SJCRH30 (cell line): ENCODE results near the gene PARD6B. TPM values are rescaled to one million over a fixed set of nuclear protein-coding genes. Genes with fewer than 3 reads are reported as not detected.

ENCODE experiments used
- DNase-seq, 2 experiments: peaks; one replicate each; pipeline ENCODE4 v3.0.0-alpha.2; 2015 to 2020
- H3K27ac ChIP-seq: fragments of 250-450 bp; sonication (Bioruptor Pico); 2 replicates; pipeline ENCODE4 v1.5.1; 2020; ENCODE audit warnings: mild to moderate bottlenecking, moderate library complexity
- H3K27me3 ChIP-seq: fragments of 250-450 bp; sonication (Bioruptor Pico); 2 replicates; pipeline ENCODE4 v1.5.1; 2020; ENCODE audit warnings: mild to moderate bottlenecking, moderate library complexity
- H3K36me3 ChIP-seq: fragments of 250-450 bp; sonication (Bioruptor Pico); 2 replicates; pipeline ENCODE4 v1.5.1; 2020; ENCODE audit warnings: mild to moderate bottlenecking, moderate library complexity
- H3K4me1 ChIP-seq: fragments of 250-450 bp; sonication (Bioruptor Pico); 2 replicates; pipeline ENCODE4 v1.5.1; 2020; ENCODE audit warnings: mild to moderate bottlenecking, moderate library complexity
- H3K4me3 ChIP-seq: fragments of 250-450 bp; sonication (Bioruptor Pico); 2 replicates; pipeline ENCODE4 v1.5.1; 2020; ENCODE audit warnings: mild to moderate bottlenecking, moderate library complexity
- H3K9me3 ChIP-seq: fragments of 250-450 bp; sonication (Bioruptor Pico); replicated peaks from 2 replicates; pipeline ENCODE4 v1.5.1; 2020; ENCODE audit warnings: mild to moderate bottlenecking, moderate library complexity
- total RNA-seq: library from RNA; depleted of rRNA; stranded (reverse); fragments of >200 nt; shearing (Covaris generic); gene quantifications from 2 replicates; pipeline ENCODE4 v1.2.3, GENCODE V29; 2014; rRNA removed

The PARD6B gene
- total RNA-seq, result 2.3 and 2.8 TPM in 2 replicates

GRCh38 chr20:50731055-50731929 is at the start of gene PARD6B:
PARD6B (plus strand) TSS chr20:50731580; CDS start chr20:50731787, 207 bp downstream.
- Histone ChIP-seq H3K9me3 (no peaks in the 10 kb centered on the region), H3K27me3 (peaks cover 9% of the 10 kb centered on the region), H3K4me3 (peak within 1 kb of the TSS; percentile 68), H3K4me1 (peaks cover 2% of the 10 kb centered on the region; the same call in 1 of the 2 replicates), H3K36me3 (no peaks in the 10 kb centered on the region), H3K27ac (no peak within 1 kb of the TSS)
- DNase-seq, result peak; percentile 99

- Histone ChIP-seq H3K9me3 (no peaks in the 10 kb centered on the region), H3K27ac (no peak overlapping the region), H3K4me1 (peaks cover 9% of the 10 kb centered on the region; the same call in 1 of the 2 replicates), H3K27me3 (no peaks in the 10 kb centered on the region), H3K4me3 (no peak overlapping the region), H3K36me3 (no peaks in the 10 kb centered on the region)
- DNase-seq, result no peak
Observed at GRCh38 chr20:50682065-50682464, 49.3 kb upstream of the PARD6B start.

- Histone ChIP-seq H3K9me3 (no peaks in the 10 kb centered on the region), H3K36me3 (no peaks in the 10 kb centered on the region), H3K4me3 (no peak overlapping the region), H3K27me3 (no peaks in the 10 kb centered on the region), H3K27ac (no peak overlapping the region), H3K4me1 (peaks cover 9% of the 10 kb centered on the region; the same call in 1 of the 2 replicates)
- no peak for DNase-seq
Observed at GRCh38 chr20:50682947-50683530, 48.3 kb upstream of the PARD6B start.

DNA sequence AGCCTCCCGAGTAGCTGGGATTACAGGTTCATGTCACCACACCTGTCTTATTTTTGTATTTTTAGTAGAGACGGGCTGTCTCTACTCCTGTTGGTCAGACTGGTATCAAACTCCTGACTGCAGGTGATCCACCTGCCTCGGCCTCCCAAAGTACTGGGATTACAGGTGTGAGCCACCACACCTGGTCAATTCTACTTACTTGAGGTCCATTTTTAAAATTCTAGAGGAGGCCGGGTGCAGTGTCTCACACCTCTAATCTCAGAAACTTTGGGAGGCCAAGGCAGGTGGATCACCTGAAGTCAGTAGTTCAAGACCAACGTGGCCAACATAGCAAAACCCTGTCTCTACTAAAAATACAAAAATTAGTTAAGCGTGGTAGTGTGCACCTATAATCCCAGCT is 47.8 kb upstream of the PARD6B start:
- DNase-seq, result no peak
- Histone ChIP-seq H3K27ac (no peak overlapping the region), H3K4me3 (no peak overlapping the region), H3K36me3 (no peaks in the 10 kb centered on the region), H3K4me1 (peaks cover 9% of the 10 kb centered on the region; the same call in 1 of the 2 replicates), H3K27me3 (no peaks in the 10 kb centered on the region), H3K9me3 (no peaks in the 10 kb centered on the region)

DNA sequence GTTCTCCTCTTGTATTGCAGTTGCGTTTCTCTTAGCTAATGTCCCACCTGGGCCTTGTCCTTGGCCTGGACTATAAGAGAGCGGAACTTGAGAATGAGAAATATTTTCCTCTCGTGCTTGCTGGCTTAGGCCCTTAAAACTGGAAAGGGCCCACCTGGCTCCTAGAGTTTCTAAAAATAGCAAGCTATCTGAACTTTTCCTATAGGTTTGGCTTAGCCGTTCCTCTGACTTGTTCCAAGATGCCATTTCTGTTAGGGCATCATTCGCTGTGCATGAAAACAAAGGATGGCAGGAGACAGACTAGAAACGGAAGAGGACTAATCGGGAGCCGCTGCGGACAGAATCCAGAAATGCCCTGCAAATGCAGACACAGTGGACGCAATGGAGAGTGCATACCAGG is 44.6 kb upstream of the PARD6B start:
- Histone ChIP-seq H3K27ac (no peak overlapping the region), H3K36me3 (no peaks in the 10 kb centered on the region), H3K4me3 (no peak overlapping the region), H3K9me3 (no peaks in the 10 kb centered on the region), H3K4me1 (peaks cover 14% of the 10 kb centered on the region), H3K27me3 (peaks cover 24% of the 10 kb centered on the region)
- DNase-seq, result no peak

DNA sequence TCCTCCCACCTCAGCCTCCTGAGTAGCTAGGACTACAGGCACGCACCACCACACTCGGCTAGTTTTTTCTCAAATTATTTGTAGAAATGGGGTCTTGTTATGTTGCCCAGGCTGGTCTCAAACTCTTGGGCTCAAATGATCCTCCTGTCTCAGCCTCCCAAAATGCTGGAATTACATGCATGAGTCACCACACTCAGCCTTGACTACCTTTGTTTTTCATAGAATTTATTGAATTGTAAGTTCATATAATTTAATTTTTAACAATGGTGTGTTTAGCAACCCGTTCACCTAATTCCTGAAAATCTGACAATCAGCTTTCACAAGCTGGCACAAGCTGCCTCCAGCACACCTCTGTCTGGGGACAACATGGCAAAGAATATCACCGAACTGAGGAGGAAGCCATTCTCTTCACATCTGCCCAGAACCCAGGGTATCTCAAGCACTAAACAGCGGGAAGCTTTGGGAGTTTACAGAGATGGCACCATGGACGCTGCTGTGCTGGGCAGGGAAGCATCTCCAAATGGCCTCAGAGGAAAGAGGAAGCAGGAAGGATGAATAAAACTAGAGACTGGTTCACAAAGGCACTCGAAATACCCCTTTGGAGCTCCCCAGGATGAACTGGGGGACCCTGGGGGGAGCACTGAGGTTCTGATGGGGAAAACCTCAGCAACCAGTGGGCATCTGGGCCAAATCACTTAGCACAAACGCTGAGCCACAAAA is 43.0 kb upstream of the PARD6B start:
- no peak for DNase-seq
- H3K4me3 ChIP-seq, result no peak overlapping the region
- no peak overlapping the region for H3K27ac ChIP-seq

GRCh38 chr20:50689864-50690649 is 41.3 kb upstream of the PARD6B start:
- peaks cover 14% of the 10 kb centered on the region for H3K4me1 ChIP-seq
- no peak overlapping the region for H3K4me3 ChIP-seq
- no peak for DNase-seq
- no peaks in the 10 kb centered on the region for H3K9me3 ChIP-seq
- H3K36me3 ChIP-seq, result no peaks in the 10 kb centered on the region
- no peak overlapping the region for H3K27ac ChIP-seq
- H3K27me3 ChIP-seq, result peaks cover 43% of the 10 kb centered on the region

More for the DNA sequence above, 43.0 kb upstream of the PARD6B start:
- Histone ChIP-seq H3K27me3 (peaks cover 40% of the 10 kb centered on the region), H3K36me3 (no peaks in the 10 kb centered on the region), H3K4me1 (peaks cover 14% of the 10 kb centered on the region), H3K9me3 (no peaks in the 10 kb centered on the region)

DNA sequence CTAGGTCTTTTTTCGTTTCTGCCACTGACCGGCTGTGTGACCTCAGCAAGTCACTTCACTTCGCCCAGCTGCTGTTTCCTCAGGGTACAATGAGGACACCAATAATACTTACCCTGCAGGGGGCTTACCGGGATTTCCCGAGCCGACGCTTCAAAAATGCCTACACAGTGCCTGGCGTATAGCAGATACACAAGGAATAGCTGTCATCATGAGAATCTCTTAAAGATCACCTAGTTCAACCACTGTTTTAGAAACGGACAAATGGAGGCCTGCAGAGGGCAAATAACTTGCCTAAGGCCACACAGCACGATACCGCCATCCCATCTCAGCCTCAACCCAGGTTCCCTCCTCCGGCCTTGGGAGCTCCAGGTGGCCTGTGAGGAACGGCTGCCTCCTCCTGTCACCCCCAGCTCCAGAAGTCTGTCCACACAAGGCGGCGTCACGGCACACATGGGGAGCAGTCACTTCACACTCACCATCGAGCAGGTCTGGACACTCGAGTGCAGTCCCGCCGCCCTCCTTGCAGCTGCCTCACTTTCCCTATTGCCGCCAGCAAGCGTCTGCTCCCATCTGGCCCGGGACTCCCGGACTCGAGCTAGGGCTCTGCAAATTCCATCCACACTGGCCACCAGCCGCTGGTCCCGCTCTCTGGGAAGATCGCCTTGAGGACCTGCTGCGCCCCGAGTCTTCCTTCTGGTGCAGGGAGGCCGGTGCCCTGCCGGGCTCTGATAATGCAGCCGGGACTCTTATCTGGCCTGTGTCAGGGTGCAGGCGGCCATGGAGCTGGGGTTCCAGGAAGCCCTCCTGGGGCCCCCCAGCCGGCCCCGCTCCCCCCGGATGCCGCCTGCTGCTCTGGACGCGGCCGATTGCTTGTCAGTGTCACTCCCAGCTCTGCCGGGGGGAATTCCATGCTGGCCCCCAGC is 40.5 kb upstream of the PARD6B start, which contains the start of gene RIPOR3:
RIPOR3 (minus strand) TSS at position 893 of the 923 bp plus-strand sequence; CDS start at position 479, 414 bp downstream.
- Histone ChIP-seq H3K9me3 (no peaks in the 10 kb centered on the region), H3K36me3 (no peaks in the 10 kb centered on the region), H3K27ac (no peak within 1 kb of the TSS), H3K4me1 (peaks cover 14% of the 10 kb centered on the region), H3K4me3 (peak within 1 kb of the TSS; percentile 14), H3K27me3 (peaks cover 46% of the 10 kb centered on the region)
- peak; percentile 60 to 74 for DNase-seq

DNA sequence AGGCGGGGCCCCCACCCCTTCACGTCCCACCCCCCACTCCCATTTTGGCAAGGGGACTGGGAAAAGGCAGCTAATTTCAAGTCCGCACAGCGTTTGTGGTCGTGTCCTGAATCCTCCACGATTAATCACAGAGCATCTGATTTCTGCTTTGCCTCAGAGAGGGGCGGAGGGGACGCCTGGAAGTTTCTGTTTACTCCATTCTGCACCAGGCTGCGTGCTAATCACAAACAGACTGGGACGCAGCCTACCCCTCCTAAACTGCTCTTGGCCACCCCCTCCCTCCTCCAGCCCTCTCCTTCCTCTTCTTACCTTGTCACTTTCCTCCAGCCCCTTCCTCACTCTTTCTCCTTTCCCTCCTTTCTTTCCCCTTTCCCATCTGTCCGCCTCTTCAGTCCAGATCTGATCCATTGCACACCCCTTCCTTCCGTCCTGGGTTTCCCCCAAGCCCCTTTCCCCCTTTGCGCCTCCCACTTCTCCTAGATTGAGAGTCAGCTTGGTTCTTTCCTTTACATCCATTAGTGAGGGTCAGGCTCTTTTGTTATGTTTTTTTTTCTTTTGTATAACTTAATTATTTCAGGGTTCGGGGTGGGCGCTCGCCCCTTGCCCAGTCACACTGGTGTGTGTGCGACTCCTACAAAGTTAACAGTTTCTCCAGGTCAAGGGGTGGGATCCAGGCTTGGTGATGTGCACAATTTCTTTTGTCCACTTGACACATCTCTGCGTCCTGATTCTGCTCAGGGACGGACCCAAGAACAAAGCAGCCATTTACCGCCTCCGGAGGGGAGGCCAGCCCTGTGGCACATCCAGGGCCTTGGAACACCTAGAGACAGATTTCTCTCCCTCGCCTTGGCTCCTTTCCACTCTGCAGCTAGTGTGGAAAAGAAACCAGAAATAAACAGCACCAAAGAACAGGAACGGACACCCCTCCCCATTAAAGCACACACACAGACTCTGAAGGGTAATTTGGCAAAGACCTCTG is 39.5 kb upstream of the PARD6B start:
- peaks cover 46% of the 10 kb centered on the region for H3K27me3 ChIP-seq
- H3K27ac ChIP-seq, result no peak overlapping the region
- H3K36me3 ChIP-seq, result no peaks in the 10 kb centered on the region
- H3K4me3 ChIP-seq, result peak overlapping the region; percentile 14
- no peak for DNase-seq
- H3K9me3 ChIP-seq, result no peaks in the 10 kb centered on the region
- peaks cover 14% of the 10 kb centered on the region for H3K4me1 ChIP-seq

DNA sequence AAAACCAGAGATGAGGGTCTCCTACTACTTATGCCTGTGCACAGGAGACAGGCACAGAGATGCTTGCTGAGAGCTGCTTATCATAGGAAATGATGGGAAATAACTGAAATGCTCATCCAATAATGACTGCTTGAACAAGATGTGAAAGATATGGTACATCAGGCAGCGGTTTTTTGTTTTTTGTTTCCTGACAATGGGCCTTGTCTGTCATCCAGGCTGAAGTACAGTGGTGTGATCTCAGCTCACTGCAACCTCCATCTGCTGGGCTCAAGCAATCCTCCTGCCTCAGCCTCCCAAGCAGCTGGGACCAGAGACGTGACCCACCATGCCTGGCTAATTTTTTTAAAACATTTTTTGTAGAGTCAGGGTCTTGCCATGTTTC is 38.8 kb upstream of the PARD6B start:
- Histone ChIP-seq H3K36me3 (no peaks in the 10 kb centered on the region), H3K9me3 (no peaks in the 10 kb centered on the region), H3K4me1 (peaks cover 14% of the 10 kb centered on the region), H3K4me3 (no peak overlapping the region), H3K27me3 (peaks cover 46% of the 10 kb centered on the region), H3K27ac (no peak overlapping the region)
- DNase-seq, result no peak

DNA sequence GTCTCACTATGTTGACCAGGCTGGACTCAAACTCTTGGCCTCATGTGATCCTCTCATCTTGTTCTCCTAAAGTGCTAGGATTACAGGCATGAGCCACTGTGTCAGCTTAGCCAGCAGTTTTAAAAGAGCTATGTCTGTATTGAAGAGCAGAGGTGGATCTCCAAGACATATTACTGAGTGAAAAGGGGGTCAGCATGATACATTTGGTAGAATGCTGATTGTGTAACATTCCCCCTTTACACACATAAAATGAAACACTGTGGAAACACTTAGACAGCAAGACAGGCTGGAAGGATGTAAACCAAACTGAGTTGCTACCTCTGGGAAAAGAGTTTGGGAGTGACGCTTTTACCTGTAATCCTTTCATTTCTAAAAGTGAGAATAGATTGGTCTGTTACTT is 38.4 kb upstream of the PARD6B start:
- Histone ChIP-seq H3K36me3 (no peaks in the 10 kb centered on the region), H3K27me3 (peaks cover 46% of the 10 kb centered on the region), H3K27ac (no peak overlapping the region), H3K9me3 (no peaks in the 10 kb centered on the region), H3K4me1 (peaks cover 14% of the 10 kb centered on the region), H3K4me3 (no peak overlapping the region)
- no peak for DNase-seq

DNA sequence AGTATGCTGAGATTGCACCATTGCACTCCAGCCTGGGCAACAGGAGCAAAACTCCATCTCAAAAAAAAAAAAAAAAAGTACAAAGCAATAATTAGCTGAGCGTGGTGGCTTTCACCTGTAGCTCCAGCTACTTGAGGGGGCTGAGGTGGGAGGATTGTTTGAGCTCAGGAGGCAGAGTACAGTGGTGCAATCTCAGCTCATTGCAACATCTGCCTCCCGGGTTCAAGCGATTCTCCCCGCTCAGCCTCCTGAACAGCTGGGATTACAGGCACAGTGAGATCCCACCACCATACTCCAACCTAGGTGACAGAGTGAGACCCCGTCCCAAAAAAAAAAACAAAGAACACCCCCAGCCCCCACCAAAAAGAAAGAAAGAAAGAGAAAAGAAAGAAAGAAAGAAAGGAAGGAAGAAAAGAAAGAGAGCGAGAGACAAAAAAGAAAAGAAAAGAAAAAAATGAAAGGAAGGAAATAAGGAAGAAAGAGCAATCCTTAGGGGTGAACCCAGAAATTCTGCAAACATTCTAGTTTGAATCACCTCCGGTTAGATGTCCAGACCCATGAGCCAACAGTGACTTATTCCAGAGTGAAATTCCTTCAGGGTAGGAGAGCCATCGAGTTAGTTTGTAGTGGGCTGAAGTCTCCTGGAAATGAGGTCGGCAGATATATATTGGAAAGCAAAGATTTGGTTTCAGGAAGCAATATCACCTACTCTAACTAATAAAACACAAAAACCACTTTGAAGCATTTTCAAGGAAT is 36.8 kb upstream of the PARD6B start:
- Histone ChIP-seq H3K36me3 (no peaks in the 10 kb centered on the region), H3K4me3 (no peak overlapping the region), H3K27ac (no peak overlapping the region), H3K9me3 (no peaks in the 10 kb centered on the region), H3K27me3 (peaks cover 44% of the 10 kb centered on the region), H3K4me1 (peaks cover 14% of the 10 kb centered on the region)
- no peak for DNase-seq
